Astrocyte (in vitro differentiated cells and primary cell): Measurements from ENCODE around the gene KCNG4.

Source experiments
- CTCF ChIP-seq: IDR thresholded peaks from 2 replicates; pipeline ENCODE4 v1.5.1; 2011; ENCODE audit warnings: low read depth, mild to moderate bottlenecking, inconsistent platforms, low read length, moderate library complexity; ENCODE audit not compliant: insufficient read depth
- EZH2 ChIP-seq: IDR thresholded peaks from 2 replicates; pipeline ENCODE4 v1.6.1; 2012; ENCODE audit warnings: mild to moderate bottlenecking, low read length, inconsistent platforms; ENCODE audit not compliant: insufficient read depth

- TF ChIP-seq EZH2 (no peak), CTCF (no peak)
These were observed 26.6 kb upstream of the KCNG4 start for GRCh38 chr16:84266451-84266850.
